ENCODE data around the gene DTX3.
"Not testable (repeated sequence)": the region's sequence is repeated elsewhere in the genome, so short reads cannot be mapped to it uniquely, and the experiment has no call there.

The DTX3 gene

DNA sequence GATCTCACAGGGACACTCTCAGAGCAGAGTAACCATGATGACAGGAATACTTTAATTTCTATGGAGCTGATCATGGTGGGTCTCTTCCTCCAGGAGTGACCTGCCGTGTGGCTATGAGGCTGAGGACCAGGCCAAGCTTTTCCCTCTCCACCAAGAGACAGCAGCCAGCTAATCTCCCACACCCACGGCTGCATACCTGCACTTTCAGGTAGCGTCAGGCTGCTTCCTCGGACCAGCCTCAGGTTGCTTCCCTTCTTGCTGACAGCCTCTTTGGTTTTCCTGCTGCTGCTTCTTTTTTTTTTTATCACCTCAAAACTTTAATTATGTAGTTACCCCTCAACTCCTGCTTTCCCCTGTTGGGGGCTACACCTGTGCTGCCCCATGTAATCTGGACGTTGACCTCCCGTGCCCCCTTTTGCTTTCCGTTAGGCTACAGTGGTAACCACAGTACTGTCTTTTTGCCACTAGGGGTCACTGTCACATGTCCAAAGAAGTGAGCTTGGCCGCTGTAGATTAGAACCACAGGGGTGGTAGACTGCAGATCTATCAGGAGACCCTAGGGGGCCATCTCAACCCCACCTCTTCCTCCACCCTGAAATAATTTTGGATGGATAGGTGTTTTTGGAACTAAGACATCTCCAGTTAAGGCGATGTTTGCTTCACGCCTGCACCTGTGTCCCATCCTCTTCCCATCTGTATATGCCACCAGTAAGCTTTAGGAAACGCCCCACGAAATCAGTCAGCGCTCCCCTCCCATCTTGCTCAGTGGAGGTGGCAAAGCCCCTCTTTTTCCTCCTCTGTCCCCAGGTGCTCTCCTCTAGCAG, 21.4 kb upstream of the DTX3 start:
- DNase-seq: peak; percentile 76

DNA sequence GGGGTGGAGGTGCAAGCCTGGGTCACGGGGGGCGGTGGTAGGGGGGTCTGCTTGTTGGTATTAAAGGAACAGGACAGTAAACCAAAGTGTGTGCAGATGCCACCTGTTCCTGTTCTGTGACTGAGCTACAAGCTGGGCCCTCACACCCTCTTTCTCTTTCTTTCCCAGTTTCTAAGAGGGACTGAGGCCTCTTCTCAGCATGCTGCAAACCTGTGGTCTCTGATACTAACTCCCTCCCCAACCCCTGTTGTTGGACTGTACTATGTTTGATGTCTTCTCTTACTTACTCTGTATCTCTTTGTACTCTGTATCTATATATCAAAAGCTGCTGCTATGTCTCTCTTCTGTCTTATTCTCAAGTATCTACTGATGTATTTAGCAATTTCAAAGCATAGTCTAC, 20.6 kb upstream of the DTX3 start:
- no peak for DNase-seq

DNA sequence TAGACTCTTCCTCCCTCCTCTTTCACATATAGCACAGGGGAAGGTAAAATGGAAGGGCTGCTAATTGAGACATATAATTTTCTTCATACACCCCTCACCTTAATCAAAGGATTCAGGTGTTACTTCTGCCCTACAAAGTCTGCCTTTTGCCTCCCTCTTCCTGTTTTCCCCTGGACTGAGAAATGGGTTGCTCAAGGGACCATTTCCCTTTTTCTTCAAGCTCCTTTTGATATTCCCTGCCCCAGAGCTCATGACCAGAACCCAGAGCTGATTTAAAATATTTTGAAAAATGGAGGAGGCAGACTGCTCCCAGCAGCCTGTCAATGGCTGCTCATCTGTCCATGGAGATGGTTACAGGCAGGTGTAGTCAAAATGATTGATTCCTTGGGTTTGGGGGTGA, 19.9 kb upstream of the DTX3 start:
- no peak for DNase-seq

DNA sequence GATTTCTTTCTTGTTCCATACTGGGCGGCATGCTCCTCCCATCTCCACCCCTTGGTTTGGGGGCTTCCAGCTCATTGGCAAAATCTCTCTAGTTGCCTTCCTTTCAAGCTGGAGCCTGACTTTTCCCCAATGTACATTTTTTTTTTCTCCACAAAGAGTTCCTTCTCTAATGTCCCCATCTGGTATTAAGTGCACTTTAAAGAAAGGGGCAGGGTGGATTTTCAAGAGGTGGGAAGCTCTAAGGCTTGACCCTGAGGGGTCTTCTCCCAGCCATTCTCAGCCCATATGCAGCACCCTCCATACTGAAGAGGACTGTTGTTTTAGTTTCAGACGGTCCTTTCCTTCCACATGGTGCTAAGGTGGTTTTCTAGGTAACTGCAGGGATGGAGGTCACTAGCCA, 19.5 kb upstream of the DTX3 start:
- DNase-seq: no peak

DNA sequence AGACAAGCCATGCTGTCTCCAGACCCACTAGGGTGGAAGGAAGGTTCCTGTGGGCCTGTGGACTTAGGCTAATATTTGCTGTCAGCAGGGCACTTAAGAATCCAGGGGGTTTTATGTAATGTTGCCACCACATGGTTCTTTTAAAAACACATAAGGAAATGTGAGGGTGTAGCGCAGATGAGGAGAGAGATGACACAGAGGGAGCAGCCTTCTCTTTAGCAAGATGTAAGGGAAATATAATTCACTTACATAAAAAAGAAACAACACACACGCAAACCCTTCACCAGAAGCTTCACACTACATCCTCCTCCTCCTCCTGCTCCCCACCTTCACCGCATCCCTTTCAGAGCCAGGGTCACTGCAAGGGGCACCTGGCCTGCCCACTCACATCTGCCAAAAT, 18.5 kb upstream of the DTX3 start:
- DNase-seq: no peak

DNA sequence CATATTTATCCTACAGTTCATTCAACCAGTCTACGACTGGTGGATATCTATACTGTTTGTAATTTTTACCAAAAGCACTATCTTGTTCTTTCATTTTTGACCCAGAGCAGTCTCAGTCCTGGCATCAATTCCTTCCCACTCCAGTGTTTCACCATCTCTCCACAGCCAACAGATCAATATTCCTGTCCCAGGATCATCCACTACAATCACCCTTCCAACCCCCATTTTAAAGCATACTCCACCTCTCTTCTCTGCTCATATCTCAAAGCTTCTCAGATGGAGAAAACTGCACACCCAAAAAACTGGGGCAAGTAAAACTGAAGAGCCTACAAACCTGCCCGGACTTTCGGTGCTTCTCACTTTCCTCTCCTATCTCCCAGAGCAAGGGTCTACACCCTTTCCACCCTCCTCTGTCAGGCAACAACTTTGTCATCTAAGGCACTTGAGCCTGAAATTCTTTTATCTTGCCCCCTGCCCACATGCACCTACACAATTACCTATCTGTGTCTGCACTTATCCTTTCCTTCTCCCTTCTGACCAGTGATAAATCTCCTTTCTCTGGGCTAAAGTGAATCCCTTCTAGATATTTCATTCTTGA, 17.7 kb upstream of the DTX3 start:
- DNase-seq: no peak

DNA sequence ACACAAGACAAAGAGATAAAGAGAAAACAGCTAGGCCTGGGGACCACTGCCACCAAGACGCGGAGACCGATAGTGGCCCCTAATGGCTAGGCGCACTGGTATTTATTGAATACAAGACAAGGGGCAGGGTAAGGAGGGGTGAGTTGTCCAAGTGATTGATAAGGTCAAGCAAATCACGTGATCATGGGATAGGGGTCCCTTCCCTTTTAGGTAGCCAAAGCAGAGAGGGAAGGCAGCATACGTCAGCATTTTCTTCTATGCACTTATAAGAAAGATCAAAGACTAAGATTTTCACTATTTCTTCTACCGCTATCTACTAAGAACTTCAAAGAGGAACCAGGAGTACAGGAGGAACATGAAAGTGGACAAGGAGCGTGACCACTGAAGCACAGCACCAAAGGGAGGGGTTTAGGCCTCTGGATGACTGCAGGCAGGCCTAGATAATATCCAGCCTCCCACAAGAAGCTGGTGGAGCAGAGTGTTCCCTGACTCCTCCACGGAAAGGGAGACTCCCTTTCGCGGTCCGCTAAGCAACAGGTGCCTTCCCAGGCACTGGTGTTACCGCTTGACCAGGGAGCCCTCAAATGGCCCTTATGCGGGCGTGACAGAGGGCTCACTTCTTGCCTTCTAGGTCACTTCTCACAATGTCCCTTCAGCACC, 15.5 kb upstream of the DTX3 start:
- DNase-seq: not testable (repeated sequence)

DNA sequence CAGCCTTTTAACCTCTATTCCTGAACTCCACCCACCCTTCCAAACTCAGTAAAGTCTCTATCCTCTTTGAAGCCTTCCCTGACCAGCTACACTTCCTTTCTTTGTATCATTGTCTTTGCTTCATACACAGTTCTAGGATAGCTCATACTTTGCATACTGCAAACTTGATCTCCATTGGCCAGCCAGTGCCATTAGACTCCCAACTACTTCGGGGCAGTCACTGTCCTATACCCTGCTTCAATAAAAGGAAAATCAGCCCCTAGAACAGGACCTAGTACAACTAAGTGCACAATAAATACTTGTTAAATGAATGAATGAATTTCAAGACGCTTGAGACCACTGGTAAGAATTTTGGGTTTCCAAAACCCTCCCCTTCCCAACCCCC, 14.2 kb upstream of the DTX3 start:
- no peak for DNase-seq

DNA sequence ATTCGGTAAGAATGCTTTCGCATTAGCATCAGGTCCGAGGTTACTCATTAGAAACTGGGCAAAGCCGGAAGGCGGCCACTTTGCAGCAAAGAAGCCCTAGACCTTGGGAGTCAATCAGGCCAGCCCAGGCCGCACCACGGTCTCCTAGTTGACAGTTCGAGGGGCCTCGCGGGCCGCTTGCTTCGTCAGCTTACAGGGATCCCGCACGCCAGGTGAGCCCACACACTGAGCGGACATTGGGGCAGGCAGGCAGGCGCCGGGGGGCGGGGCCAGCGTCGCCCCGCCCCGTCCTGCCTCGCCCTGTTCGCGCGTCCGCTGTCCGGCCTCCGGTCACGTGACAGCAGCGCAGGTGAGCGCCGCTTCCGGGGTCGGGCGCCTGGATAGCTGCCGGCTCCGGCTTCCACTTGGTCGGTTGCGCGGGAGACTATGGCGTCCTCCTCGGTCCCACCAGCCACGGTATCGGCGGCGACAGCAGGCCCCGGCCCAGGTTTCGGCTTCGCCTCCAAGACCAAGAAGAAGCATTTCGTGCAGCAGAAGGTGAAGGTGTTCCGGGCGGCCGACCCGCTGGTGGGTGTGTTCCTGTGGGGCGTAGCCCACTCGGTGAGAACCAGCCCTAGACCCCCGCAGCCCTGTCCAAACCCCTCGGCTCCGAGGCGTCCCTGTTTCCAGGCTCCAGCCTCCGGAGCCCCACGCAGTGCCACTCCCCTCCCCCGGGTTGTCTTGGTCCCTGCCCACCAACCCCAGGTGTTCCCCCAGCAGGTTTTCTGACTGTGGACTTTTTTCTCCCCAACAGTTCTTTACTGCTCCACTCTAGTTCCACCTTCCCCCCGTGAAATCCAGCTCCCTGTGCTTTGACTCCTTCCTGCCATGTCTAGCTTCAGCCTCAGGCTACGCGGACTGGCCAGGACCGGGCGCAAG, 13.5 kb upstream of the DTX3 start, which contains the start of gene PIP4K2C:
Gene PIP4K2C, plus strand, starts transcription at position 329 of the 918 bp plus-strand sequence. Its CDS starts 98 bp downstream, at position 427.
- DNase-seq: peak; percentile 51

DNA sequence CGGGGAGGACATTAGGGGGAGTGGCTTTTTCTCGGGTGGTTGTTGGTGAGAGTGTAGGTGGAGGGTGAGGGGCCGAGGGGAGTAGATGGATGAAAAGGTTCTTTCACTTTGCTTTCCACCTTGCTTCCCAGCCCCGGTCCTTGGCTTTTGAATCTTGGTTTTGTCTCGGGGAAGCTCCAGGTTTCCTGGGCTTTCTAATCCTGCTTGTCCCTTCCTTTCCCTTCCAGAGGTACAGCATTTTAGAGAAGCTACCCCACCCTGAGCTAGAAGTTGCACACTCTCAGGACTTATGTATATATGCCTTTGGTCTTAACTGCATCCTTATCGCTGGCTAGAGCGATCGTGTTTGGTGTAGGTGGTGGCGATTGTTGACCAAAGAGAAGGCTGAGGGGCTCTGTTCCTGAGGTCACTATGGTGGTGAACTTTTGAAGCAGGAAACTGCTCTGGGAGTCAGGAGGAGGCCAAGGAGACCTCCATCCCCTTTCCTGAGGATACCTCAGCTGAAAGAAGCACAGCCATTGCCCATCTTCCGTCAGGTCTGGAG, 12.8 kb upstream of the DTX3 start:
- DNase-seq: no peak

DNA sequence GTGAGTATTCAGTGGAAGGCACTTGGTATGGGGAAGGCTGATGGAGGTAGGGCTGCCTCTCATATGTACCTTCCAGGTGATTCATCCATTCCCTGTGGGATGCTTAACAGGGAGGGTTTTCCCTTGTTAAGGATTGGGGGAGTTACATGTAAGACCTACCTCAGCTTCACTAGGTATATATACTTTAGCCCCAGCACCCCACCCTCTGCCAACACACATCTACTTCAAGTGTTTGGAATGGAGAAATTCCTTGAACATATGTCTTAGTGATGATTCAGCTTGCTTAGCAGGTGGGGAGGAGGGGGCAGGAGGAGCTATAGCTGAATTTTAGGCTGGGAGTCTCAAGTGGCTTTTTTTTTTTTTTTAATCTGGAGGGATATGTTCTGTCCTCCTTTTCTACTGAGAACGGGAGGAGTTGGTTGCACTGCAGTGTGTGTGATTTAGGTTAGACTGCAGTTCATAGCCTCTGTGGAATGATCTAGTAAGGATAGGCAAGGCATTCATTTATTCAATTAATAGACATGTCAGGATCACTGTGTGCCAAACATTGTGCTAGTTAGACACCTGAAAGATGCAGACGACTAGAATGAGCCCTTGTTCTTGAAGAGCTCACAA, 12.0 kb upstream of the DTX3 start:
- no peak for DNase-seq

DNA sequence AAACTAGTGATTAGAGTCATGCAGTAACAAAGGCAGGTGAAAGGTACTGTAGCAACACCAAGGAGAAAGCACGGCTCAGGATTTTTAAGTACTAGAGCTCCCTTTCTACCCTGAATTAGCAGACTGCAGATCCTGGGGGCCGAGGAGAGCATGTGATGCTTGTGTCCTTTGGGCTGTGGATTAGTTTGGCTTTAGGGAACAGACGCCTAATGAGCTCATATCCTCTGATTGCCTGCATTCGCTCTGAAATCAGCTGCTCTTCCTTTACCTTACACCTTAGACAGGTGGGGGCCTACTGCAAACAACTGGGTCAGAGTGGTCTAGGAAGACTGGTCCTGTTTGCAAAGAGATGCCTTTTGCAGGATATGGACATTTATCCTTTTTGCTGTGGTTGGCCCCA, 11.4 kb upstream of the DTX3 start:
- no peak for DNase-seq

DNA sequence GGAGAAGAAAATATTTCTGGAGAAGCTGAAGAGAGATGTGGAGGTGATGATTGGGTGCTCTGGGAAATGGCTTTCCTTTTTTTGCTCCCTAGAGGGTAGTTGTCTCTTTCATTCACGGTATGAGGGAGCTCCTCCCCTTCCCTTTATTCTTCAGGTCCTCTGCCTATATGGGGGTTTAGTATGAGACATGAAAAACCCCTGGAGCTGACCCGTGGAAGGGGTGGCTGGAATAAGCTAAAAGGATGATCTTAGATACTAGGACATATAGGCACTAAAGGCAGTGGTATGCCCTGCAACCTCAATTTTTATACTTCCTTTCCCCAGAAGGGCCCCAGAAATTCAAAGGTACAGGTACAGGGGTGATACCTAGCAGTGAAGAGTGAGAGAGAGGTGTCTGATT, 4.2 kb upstream of the DTX3 start:
- no peak for DNase-seq

DNA sequence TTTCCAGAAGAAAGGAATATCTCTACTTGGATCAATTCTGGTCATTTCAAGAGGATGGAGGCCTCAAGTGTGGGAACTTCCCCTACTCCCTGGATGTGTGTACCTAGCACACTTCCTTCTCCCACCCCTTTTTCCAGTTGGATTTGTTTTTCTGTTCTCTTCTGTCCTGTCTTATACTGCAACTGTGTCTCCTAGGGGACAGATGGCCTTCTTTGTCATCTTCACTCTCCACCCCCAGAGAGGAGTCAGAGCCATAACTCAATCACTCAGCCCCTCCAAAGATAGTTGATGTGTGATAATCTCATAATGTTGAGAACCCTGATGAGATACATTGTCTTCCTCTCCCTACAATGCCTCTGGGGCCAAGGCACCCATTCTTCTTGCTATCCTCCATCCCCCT, 2.1 kb upstream of the DTX3 start:
- DNase-seq: no peak

DNA sequence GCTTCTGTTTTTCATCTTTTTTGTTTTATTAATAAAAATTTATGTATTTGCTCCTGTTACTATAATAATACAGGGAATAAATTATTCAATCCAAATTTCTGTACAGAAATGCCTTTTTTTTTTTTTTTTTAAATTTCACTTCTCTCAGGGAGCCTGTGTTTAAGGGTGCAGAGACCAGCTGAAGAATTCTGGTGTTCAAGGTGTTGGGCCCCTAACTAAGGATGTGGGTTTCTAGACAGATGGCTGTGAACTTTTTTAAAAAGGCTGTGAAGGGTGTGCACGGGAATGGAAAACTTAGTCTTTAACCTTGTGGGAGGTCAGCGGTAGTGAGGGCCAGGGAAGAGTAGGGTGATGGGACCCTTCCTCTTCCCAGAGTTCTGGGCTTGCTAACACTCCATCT, 1.3 kb upstream of the DTX3 start:
- no peak for DNase-seq

DNA sequence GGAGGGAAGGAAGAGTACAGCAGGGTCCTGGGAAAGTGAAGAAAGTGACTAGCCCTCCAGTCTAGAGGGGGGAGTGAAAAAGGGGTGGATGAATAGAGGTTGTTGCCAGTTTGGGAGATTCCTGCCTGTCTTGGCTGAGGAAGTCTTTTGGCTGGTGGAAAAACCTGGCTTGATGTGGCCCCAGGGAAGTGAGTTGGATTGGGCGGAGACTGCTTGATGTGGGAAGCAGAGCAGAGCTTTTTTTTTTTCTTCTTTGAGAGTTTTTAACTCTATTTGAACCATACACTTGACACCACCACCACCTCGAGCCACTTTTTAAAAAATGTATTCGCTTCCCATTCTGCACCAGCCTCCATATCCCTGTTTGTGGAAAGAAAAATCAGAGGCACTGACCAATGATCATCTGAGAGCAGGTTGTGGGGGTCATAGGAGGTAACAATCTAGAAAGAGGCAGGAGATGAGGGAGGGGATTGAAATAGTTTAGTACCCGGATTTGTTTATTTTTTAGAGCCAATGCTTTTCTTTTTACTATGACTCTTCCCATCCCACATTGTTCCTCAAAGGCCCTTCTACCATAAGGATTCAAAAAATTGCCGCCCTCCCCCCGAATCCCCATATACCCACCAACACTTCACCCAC, 690 bp upstream of the DTX3 start:
- DNase-seq: peak; percentile 38

DNA sequence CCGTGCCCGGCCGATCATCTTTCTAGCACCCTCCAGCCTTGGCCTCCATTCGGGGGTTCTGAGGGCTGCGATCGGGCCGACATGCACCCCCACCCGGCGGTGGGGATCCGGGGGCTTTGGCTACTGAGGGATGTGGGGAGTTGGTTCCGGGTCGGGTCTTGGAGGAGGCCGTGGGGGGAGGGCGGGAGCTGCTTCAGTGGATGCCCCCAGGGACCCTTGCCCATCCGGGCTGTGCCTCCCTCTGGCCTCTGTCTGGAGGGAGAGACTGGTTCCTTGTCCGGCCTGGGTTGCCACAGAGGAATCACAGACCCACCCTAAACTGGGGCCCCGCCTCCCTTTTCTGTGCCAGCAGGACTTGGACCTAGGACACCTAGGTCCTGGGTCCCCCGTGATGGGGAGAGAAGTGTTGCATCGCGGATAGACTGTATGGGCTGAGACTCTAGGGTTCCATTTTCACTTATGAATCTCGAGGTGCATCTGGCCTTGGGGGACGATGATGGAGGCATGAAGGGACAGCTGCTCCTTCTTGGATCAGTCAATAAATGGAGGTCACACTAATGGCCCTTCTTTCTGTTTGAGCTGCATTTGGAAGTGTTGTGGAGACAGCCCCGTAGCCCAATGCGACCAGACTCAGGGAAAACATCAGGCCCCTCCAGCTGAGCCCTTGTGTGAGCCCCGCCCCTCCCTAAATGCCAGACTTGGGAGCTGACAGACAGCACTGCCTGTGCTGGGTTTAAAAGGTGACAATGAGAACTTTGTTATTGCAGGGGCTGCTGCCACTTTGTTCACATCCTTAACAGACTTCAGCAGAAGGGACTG, 577 bp downstream of the DTX3 start:
- DNase-seq: peak; percentile 16

DNA sequence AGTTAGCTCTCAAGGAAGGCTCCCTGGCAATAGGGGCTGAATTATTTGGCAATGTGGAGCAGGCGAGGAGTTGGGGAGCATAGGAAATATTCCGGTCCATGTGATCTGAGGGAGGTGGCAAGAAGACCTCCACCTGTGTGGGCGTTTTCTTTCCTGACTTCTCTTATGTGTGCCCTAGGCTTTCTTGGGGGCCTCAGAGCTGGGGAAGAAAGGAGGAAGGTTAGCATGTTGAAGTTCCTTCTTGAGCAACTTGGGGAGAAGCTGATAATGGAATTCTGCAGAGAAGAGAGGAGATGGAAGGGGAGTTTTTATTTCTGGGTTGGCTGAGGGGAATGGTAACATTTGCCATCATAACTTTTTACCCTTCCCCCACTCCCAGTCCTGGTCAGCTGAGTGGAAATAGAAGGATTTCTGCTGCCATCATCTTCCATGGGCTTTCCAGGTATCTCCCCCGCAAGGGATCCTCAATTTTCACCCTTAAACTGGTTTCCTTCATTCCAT, 1.2 kb downstream of the DTX3 start:
- DNase-seq: no peak

DNA sequence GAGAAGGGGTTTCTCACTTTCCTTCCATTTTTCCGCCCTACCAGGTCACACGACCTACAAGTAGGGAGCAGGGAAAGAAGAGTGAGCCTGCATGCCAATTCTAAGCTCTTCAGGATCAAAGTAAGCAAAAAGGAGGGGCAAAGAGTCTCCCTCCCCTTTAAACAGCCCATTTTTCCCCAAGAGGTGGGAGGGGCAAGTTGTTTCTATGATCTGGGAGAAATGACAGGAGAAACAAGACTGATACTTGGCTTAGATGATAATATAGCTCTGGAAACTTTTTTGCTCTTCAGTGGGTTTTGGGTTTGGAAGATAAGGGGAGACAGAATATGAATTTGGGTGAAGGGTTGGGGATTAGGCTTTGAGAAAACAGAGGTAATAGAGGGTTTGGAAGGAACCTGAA, 1.8 kb downstream of the DTX3 start:
- no peak for DNase-seq

DNA sequence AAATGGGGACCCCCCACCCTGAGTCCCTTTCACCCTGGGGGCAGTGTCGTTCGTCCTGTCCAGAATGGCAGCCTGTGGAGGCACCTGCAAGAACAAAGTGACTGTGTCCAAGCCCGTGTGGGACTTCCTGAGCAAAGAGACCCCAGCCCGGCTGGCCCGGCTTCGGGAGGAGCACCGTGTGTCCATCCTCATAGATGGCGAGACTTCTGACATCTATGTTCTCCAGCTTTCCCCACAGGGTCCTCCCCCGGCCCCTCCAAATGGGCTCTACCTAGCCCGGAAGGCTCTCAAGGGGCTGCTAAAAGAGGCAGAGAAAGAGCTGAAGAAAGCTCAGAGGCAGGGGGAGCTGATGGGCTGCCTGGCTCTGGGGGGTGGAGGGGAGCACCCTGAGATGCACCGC, 2.2 kb downstream of the DTX3 start:
- DNase-seq: no peak
